Keratinocyte (primary cell): ENCODE data around the gene MAPK1. TPM values are rescaled to one million over a fixed set of nuclear protein-coding genes. Genes with fewer than 3 reads are reported as not detected.

Experiments used
- DNase-seq: peaks from one replicate; pipeline ENCODE4 v3.0.0-alpha.2; 2011; ENCODE audit warnings: low read depth, missing footprints, low spot score
- FAIRE-seq: peaks from 2 replicates; lab custom pipeline; 2011; peaks lifted over from hg19 to GRCh38; lab: Jason Lieb, UNC
- H2AFZ ChIP-seq: 2 replicates; pipeline ENCODE4 v1.6.0; 2012; ENCODE audit warnings: low read length, control low read depth, inconsistent platforms; ENCODE audit not compliant: control insufficient read depth
- H3K27ac ChIP-seq: 2 replicates; pipeline ENCODE4 v1.5.1; 2011; ENCODE audit warnings: low read length; ENCODE audit not compliant: control insufficient read depth, insufficient read depth
- H3K27me3 ChIP-seq: 3 replicates; pipeline ENCODE4 v1.6.0; 2011; ENCODE audit warnings: low read length; ENCODE audit not compliant: control insufficient read depth, insufficient read depth; ENCODE audit errors: extremely low read depth
- H3K36me3 ChIP-seq, 2 experiments: 2 replicates in 1 of 2; 3 replicates in 1 of 2; pipeline ENCODE4 v1.5.1; 2011; ENCODE audit warnings: low read length in 2 of 2, mild to moderate bottlenecking in 1 of 2; ENCODE audit not compliant: control insufficient read depth in 2 of 2, insufficient read depth in 2 of 2; ENCODE audit errors: extremely low read depth in 1 of 2
- H3K4me1 ChIP-seq: 3 replicates; pipeline ENCODE4 v1.5.1; 2011; ENCODE audit warnings: low read length; ENCODE audit not compliant: control insufficient read depth, insufficient read depth; ENCODE audit errors: extremely low read depth
- H3K4me2 ChIP-seq: 3 replicates; pipeline ENCODE4 v1.6.0; 2011; ENCODE audit warnings: low read depth, low read length; ENCODE audit not compliant: control insufficient read depth, insufficient read depth; ENCODE audit errors: extremely low read depth
- H3K4me3 ChIP-seq, 3 experiments: fragments of 200-600 bp in 1 of 3; sonication (generic) in 1 of 3; 2 replicates in 2 of 3; 3 replicates in 1 of 3; pipeline ENCODE4 v1.5.1; 2011 to 2016; ENCODE audit warnings: low read length in 3 of 3, mild to moderate bottlenecking in 3 of 3, control low read depth in 2 of 3, inconsistent platforms in 1 of 3, low read depth in 1 of 3, mixed read lengths in 1 of 3, mixed run types in 1 of 3, moderate library complexity in 1 of 3; ENCODE audit not compliant: control insufficient read depth in 2 of 3, insufficient read depth in 2 of 3; ENCODE audit errors: extremely low read depth in 1 of 3
- H3K79me2 ChIP-seq: 2 replicates; pipeline ENCODE4 v1.6.0; 2012; ENCODE audit warnings: low read length; ENCODE audit not compliant: control insufficient read depth, insufficient read depth
- H3K9ac ChIP-seq: 3 replicates; pipeline ENCODE4 v1.6.0; 2011; ENCODE audit warnings: low read length; ENCODE audit not compliant: control insufficient read depth, insufficient read depth; ENCODE audit errors: extremely low read depth
- H3K9me1 ChIP-seq: 3 replicates; pipeline ENCODE4 v1.6.0; 2011; ENCODE audit warnings: low read length; ENCODE audit not compliant: control insufficient read depth, insufficient read depth; ENCODE audit errors: extremely low read depth
- H3K9me3 ChIP-seq: 2 replicates; pipeline ENCODE4 v1.5.1; 2012; ENCODE audit warnings: low read depth, low read length; ENCODE audit not compliant: control insufficient read depth
- H4K20me1 ChIP-seq: 3 replicates; pipeline ENCODE4 v1.6.0; 2011; ENCODE audit warnings: low read length; ENCODE audit not compliant: control insufficient read depth, insufficient read depth; ENCODE audit errors: extremely low read depth
- CTCF ChIP-seq, 3 experiments: IDR thresholded peaks in 1 of 3; conservative IDR thresholded peaks in 1 of 3; optimal IDR thresholded peaks in 1 of 3; 2 replicates in 2 of 3; 3 replicates in 1 of 3; pipeline versions ENCODE3 to v1.5.1; 2011; ENCODE audit warnings: low read length in 3 of 3, mild to moderate bottlenecking in 3 of 3, moderate library complexity in 2 of 3, control low read depth in 1 of 3, inconsistent platforms in 1 of 3; ENCODE audit not compliant: insufficient read depth in 2 of 3; ENCODE audit errors: extremely low read depth in 1 of 3
- EZH2 ChIP-seq: IDR thresholded peaks from one replicate; pipeline ENCODE4 v1.6.1; 2012; ENCODE audit warnings: inconsistent platforms, mild to moderate bottlenecking, low read length, moderate library complexity
- dilution Hi-C: fragments of 300-500 bp; cut with MboI; formaldehyde crosslinking; loops from one replicate; pipeline ENCODE4 v1.7.0; 2020; ENCODE audit warnings: low sequenced_read_pairs; ENCODE audit not compliant: extremely low pct_ligation_motif_present
- polyA plus RNA-seq, 5 experiments: library from polyadenylated mRNA; depleted of rRNA in 3 of 5; stranded (reverse) in 3 of 5; stranded (forward) in 1 of 5; unstranded in 1 of 5; fragments of >200 nt; gene quantifications; 1 replicate in 1 of 5; 2 replicates in 3 of 5; 3 replicates in 1 of 5; pipeline versions ENCODE4 v1.2.1 to v1.2.3, GENCODE V29; 2011 to 2012; ENCODE audit warnings: missing spikeins in 2 of 5, low read depth in 1 of 5, low replicate concordance in 1 of 5

MAPK1 gene
- polyA plus RNA-seq, 1 donor (not counting 4 experiments of a cell fraction or from before 2014, with no cell fraction given), result 136 TPM

GRCh38 chr22:21828268-21828638 lies 39.2 kb downstream of the MAPK1 start:
- H3K27me3 ChIP-seq, result no peaks in the 10 kb centered on the region
- DNase-seq, result no peak
- H3K9me3 ChIP-seq, result no peaks in the 10 kb centered on the region
- peaks cover 97% of the 10 kb centered on the region for H3K79me2 ChIP-seq
- FAIRE-seq, result peak; percentile 34
- peaks cover 3 to 4% of the 10 kb centered on the region in 2 experiments for H3K36me3 ChIP-seq
- peaks cover 29% of the 10 kb centered on the region for H3K4me1 ChIP-seq
- no peak for TF ChIP-seq EZH2
- TF ChIP-seq CTCF (optimal IDR thresholded peaks at IDR 0.05 in 1 of 3, IDR thresholded peaks at IDR 0.05 in 1 of 3, conservative IDR thresholded peaks at IDR 0.05 in 1 of 3; ENCODE audit: extremely low read depth in 1 of 3, insufficient read depth in 2 of 3, low read length in 3 of 3), result no peak
- H3K4me3 ChIP-seq, result no peak overlapping the region
- H3K9ac ChIP-seq, result no peak overlapping the region
- dilution Hi-C loops, result no loop called here
- no peak overlapping the region for H2AFZ ChIP-seq
- H3K27ac ChIP-seq, result peak overlapping the region; percentile 22
- peaks cover 28% of the 10 kb centered on the region for H4K20me1 ChIP-seq
- H3K4me2 ChIP-seq, result peak overlapping the region; percentile 33
- H3K9me1 ChIP-seq, result peaks cover 3% of the 10 kb centered on the region

GRCh38 chr22:21827628-21828267 lies 39.7 kb downstream of the MAPK1 start:
- no peak overlapping the region for H2AFZ ChIP-seq
- dilution Hi-C loops, result no loop called here
- H3K79me2 ChIP-seq, result peaks cover 97% of the 10 kb centered on the region
- DNase-seq (no peak), FAIRE-seq (no peak)
- no peak for TF ChIP-seq EZH2
- TF ChIP-seq CTCF (optimal IDR thresholded peaks at IDR 0.05 in 1 of 3, IDR thresholded peaks at IDR 0.05 in 1 of 3, conservative IDR thresholded peaks at IDR 0.05 in 1 of 3; ENCODE audit: extremely low read depth in 1 of 3, insufficient read depth in 2 of 3, low read length in 3 of 3), result no peak
- peaks cover 26% of the 10 kb centered on the region for H3K4me1 ChIP-seq
- H3K4me2 ChIP-seq, result peak overlapping the region; percentile 33
- H3K36me3 ChIP-seq, result peaks cover 3 to 4% of the 10 kb centered on the region in 2 experiments
- H3K9me1 ChIP-seq, result peaks cover 3% of the 10 kb centered on the region
- no peak overlapping the region for H3K9ac ChIP-seq
- H3K27ac ChIP-seq, result peak overlapping the region; percentile 22
- H3K4me3 ChIP-seq, result no peak overlapping the region
- peaks cover 23% of the 10 kb centered on the region for H4K20me1 ChIP-seq
- no peaks in the 10 kb centered on the region for H3K27me3 ChIP-seq
- no peaks in the 10 kb centered on the region for H3K9me3 ChIP-seq
